ENCODE results near the gene IL9R. TPM values are rescaled to one million over a fixed set of nuclear protein-coding genes. Genes with fewer than 3 reads are reported as not detected.

IL9R gene, protein sequence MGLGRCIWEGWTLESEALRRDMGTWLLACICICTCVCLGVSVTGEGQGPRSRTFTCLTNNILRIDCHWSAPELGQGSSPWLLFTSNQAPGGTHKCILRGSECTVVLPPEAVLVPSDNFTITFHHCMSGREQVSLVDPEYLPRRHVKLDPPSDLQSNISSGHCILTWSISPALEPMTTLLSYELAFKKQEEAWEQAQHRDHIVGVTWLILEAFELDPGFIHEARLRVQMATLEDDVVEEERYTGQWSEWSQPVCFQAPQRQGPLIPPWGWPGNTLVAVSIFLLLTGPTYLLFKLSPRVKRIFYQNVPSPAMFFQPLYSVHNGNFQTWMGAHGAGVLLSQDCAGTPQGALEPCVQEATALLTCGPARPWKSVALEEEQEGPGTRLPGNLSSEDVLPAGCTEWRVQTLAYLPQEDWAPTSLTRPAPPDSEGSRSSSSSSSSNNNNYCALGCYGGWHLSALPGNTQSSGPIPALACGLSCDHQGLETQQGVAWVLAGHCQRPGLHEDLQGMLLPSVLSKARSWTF
- total RNA-seq (2022; extraction: Qiagen RNA extraction) = 0.08 to 0.28 TPM (median 0.16 TPM) in 5 replicates

GRCh38 chrX:155997436-155997835 is at the start of gene IL9R:
IL9R (plus strand) TSS chrX:155997696; CDS start chrX:155997760, 64 bp downstream.

Other genes starting within 250 kb of the IL9R start
- 29.0 to 35.6 TPM (median 31.2 TPM) in 5 replicates for gene VAMP7, start 116.4 kb upstream of the IL9R start, total RNA-seq (2022; extraction: Qiagen RNA extraction)

Data from A549 treated with dexamethasone at 1 μM for 4 hours (cell line).